ENCODE measurements around the gene GATC. TPM values are rescaled to one million over a fixed set of nuclear protein-coding genes. Genes with fewer than 3 reads are reported as not detected.

Gene GATC
- total RNA-seq, 4 donors from 2014 or later: 17.5 to 27.8 (median 21.0) TPM

DNA sequence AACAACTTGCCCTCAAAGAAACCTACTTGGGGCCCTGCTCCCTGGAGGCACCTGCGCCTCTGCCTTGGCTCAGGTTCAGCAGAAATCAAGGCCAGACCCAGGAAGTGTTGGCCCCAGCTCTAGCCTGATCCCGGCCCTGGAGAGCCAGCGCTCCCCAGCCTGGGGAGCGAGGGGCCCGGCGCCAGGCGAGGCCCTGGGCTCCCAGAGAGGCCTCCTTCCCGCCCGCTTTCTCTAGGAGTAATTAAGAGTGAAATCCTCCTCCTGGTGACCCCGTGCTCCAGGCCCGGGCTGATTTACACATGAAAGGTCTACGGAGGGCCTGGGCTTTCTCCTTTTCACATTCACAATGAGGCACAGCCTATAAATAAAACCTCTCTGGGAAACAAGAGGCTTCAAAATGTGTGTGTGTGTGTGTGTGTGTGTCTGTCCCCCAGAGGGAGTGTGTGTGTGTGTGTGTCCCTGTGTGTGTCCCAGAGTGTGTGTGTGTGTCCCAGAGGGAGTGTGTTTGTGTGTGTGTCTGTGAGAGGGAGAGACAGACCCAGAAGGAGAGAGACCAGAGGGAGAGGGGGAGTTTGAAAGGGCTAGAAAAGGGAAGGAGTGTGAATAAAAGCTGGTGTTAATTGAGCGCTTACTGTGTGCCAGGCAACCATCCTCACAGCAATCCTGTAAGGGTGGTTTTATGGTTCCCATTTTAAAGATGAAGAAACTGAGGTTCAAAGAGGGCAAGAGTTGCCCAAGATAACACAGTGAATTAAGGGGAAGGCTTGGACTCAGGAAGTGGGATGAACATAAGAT is 32.1 kb upstream of the GATC start:
- Histone ChIP-seq H3K4me1 (no peaks in the 10 kb centered on the region), H3K4me3 (no peak overlapping the region), H3K27ac (no peak overlapping the region), H3K36me3 (no peaks in the 10 kb centered on the region), H3K9me3 (no peaks in the 10 kb centered on the region), H3K27me3 (peaks cover 5% of the 10 kb centered on the region)
- 46% methylated on average over 13 of the region's 13 CpGs for WGBS
- TF ChIP-seq POLR2A (IDR thresholded peaks at IDR 0.05) (no peak), EP300 (IDR thresholded peaks at IDR 0.05) (no peak), POLR2AphosphoS5 (IDR thresholded peaks at IDR 0.05) (no peak)
- TF ChIP-seq, protein P1, sequence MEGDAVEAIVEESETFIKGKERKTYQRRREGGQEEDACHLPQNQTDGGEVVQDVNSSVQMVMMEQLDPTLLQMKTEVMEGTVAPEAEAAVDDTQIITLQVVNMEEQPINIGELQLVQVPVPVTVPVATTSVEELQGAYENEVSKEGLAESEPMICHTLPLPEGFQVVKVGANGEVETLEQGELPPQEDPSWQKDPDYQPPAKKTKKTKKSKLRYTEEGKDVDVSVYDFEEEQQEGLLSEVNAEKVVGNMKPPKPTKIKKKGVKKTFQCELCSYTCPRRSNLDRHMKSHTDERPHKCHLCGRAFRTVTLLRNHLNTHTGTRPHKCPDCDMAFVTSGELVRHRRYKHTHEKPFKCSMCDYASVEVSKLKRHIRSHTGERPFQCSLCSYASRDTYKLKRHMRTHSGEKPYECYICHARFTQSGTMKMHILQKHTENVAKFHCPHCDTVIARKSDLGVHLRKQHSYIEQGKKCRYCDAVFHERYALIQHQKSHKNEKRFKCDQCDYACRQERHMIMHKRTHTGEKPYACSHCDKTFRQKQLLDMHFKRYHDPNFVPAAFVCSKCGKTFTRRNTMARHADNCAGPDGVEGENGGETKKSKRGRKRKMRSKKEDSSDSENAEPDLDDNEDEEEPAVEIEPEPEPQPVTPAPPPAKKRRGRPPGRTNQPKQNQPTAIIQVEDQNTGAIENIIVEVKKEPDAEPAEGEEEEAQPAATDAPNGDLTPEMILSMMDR (IDR thresholded peaks at IDR 0.05): no peak
- DNase-seq (ENCODE audit: low spot score in 2 of 2): no peak

DNA sequence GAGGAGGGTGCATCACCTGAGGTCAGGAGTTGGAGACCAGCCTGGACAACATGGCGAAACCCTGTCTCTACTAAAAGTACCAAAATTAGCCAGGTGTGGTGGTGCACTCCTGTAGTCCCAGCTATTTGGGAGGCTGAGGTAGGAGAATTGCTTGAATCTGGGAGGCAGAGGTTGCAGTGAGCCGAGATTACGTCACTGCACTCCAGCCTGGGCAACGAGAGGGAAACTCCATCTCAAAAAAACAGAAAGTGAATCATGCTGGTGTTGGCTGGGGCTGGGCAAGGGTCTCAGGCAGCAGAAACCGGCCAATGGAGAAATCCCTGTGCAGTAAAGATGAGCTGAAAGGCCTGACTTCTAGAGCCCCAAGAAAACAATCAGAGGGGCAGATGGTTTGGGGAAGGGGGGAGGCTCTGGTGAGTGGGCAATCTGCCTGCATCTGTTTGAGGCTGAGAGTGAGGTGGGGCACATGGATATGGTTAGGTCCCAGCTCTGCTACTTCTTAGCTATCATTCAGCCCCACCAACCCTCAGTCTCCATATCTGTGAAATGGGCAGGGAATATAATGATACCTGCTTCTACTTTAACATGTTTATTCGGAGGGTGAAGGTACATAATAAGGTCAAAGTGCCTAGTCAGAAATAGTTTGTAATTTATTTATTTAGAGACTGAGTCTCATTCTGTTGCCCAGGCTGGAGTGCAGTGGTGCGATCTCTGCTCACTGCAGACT is 29.6 kb upstream of the GATC start:
- no peaks in the 10 kb centered on the region for H3K4me1 ChIP-seq
- H3K27ac ChIP-seq: no peak overlapping the region
- WGBS: 79% methylated on average over 7 of the region's 7 CpGs
- TF ChIP-seq EP300 (IDR thresholded peaks at IDR 0.05): no peak
- TF ChIP-seq POLR2AphosphoS5 (IDR thresholded peaks at IDR 0.05): no peak
- TF ChIP-seq POLR2A (IDR thresholded peaks at IDR 0.05): no peak
- TF ChIP-seq, protein P1 (IDR thresholded peaks at IDR 0.05): no peak
- H3K27me3 ChIP-seq: peaks cover 6% of the 10 kb centered on the region
- DNase-seq (ENCODE audit: low spot score in 2 of 2): no peak
- H3K4me3 ChIP-seq: no peak overlapping the region
- H3K9me3 ChIP-seq: no peaks in the 10 kb centered on the region
- H3K36me3 ChIP-seq: no peaks in the 10 kb centered on the region

DNA sequence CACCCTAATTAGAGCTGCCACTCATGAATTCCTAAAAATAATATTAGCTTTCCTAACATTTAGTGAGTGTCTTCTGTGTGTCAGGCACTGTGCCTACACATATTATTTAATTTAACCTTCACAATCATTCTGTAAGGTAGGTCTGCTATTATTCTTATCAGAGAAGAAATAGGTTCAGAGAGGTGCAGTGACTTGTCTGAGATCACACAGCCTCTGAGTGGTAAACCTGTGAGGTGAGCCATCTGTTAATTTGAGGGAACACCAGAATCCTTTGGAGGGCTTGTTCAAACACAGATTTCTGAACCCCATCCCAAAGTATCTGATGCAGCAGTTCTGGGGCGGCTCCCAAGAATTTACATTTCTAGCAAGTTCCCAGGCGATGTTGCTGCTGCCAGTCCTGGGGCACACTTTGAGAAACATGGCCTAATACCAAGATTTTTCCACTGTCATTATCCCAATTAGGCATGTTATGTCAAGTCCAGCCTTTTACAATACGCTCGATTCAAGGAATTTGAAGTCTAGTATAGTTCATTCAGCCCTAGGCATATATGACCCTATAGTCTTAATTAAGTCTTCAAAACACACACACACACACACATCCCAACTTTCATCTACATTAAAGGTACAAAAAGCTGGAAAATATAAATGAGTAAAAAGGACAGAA is 28.2 kb upstream of the GATC start:
- TF ChIP-seq EP300 (IDR thresholded peaks at IDR 0.05) (no peak), POLR2A (IDR thresholded peaks at IDR 0.05) (no peak), POLR2AphosphoS5 (IDR thresholded peaks at IDR 0.05) (no peak)
- TF ChIP-seq, protein P1 (IDR thresholded peaks at IDR 0.05): no peak
- H3K36me3 ChIP-seq: no peaks in the 10 kb centered on the region
- no peaks in the 10 kb centered on the region for H3K9me3 ChIP-seq
- peaks cover 6% of the 10 kb centered on the region for H3K27me3 ChIP-seq
- H3K4me1 ChIP-seq: no peaks in the 10 kb centered on the region
- no peak overlapping the region for H3K4me3 ChIP-seq
- WGBS: 50% methylated on average over 4 of the region's 4 CpGs
- no peak for DNase-seq (ENCODE audit: low spot score in 2 of 2)
- H3K27ac ChIP-seq: no peak overlapping the region

DNA sequence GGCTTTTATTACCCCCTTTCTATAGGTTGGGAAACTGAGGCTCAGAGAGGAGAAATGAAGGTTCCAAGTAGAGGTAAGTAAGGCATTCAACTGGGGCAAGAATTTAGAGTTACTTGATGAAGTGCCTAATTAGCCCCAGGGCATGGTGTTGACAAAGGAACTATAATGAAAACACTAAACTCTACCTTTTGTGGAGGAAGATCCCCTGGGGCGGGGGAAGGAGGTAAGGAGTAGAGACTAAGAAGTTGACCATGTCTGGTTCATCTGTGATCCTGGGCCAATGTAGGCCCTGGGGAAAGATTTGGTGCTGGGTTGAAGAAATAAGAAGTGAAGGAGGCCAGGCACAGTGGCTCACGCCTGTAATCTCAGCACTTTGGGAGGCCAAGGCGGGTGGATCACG is 24.5 kb upstream of the GATC start:
- H3K4me1 ChIP-seq: no peaks in the 10 kb centered on the region
- H3K4me3 ChIP-seq: no peak overlapping the region
- TF ChIP-seq, protein P1 (IDR thresholded peaks at IDR 0.05): no peak
- TF ChIP-seq EP300 (IDR thresholded peaks at IDR 0.05) (no peak), POLR2A (IDR thresholded peaks at IDR 0.05) (no peak), POLR2AphosphoS5 (IDR thresholded peaks at IDR 0.05) (no peak)
- no peak for DNase-seq (ENCODE audit: low spot score in 2 of 2)
- no peak overlapping the region for H3K27ac ChIP-seq
- WGBS: 80% methylated on average over 4 of the region's 4 CpGs
- H3K27me3 ChIP-seq: peaks cover 3% of the 10 kb centered on the region
- H3K9me3 ChIP-seq: no peaks in the 10 kb centered on the region
- no peaks in the 10 kb centered on the region for H3K36me3 ChIP-seq
